Osteoblast (primary cell): Measurements from ENCODE around the gene S100Z. TPM values are rescaled to one million over a fixed set of nuclear protein-coding genes. Genes with fewer than 3 reads are reported as not detected.
A peak's percentile ranks its signal among the peaks of the same experiment; 100 is the strongest.

Source experiments
- DNase-seq: peaks from one replicate; pipeline ENCODE4 v3.0.0; 2011; ENCODE audit warnings: low spot score, mixed read lengths; ENCODE audit not compliant: insufficient read length; ENCODE audit errors: missing footprints
- H2AFZ ChIP-seq: 2 replicates; pipeline ENCODE4 v1.6.0; 2011; ENCODE audit warnings: mild to moderate bottlenecking, low read length
- H3K27ac ChIP-seq: 2 replicates; pipeline ENCODE4 v1.5.1; 2011; ENCODE audit warnings: mild to moderate bottlenecking, low read depth, low read length, moderate library complexity
- H3K27me3 ChIP-seq: 2 replicates; pipeline ENCODE4 v1.6.0; 2012; ENCODE audit warnings: mild to moderate bottlenecking, control low read depth, inconsistent platforms, low read length, moderate library complexity; ENCODE audit not compliant: insufficient read depth
- H3K36me3 ChIP-seq: 2 replicates; pipeline ENCODE4 v1.5.1; 2011; ENCODE audit warnings: mild to moderate bottlenecking, low read length, control low read depth, moderate library complexity; ENCODE audit not compliant: insufficient read depth
- H3K4me1 ChIP-seq: 2 replicates; pipeline ENCODE4 v1.5.1; 2011; ENCODE audit warnings: mild to moderate bottlenecking, low read length, control low read depth, moderate library complexity; ENCODE audit not compliant: insufficient read depth
- H3K4me2 ChIP-seq: 2 replicates; pipeline ENCODE4 v1.6.0; 2011; ENCODE audit warnings: mild to moderate bottlenecking, low read length; ENCODE audit not compliant: insufficient read depth
- H3K4me3 ChIP-seq: fragments of 200-600 bp; sonication (generic); 3 replicates; pipeline ENCODE4 v1.5.1; 2012; ENCODE audit warnings: mild to moderate bottlenecking, low read length, inconsistent platforms; ENCODE audit not compliant: insufficient read depth
- H3K79me2 ChIP-seq: 2 replicates; pipeline ENCODE4 v1.6.0; 2012; ENCODE audit warnings: mild to moderate bottlenecking, low read length, control low read depth, inconsistent platforms; ENCODE audit not compliant: insufficient read depth
- H3K9me3 ChIP-seq: 2 replicates; pipeline ENCODE4 v1.5.1; 2011; ENCODE audit warnings: low read depth, low read length, control low read depth
- H4K20me1 ChIP-seq: 2 replicates; pipeline ENCODE4 v1.6.0; 2012; ENCODE audit warnings: mild to moderate bottlenecking, low read length, control low read depth; ENCODE audit not compliant: insufficient read depth
- total RNA-seq: library from RNA; depleted of rRNA; stranded (reverse); fragments of >200 nt; gene quantifications from 2 replicates; pipeline ENCODE4 v1.2.3, GENCODE V29; 2012
- TF ChIP-seq, protein P1 (sequence below): IDR thresholded peaks from 2 replicates; pipeline ENCODE4 v1.5.1; 2011; ENCODE audit warnings: mild to moderate bottlenecking, low read depth, low read length, moderate library complexity; ENCODE audit errors: extremely low read depth

The S100Z gene
- total RNA-seq, 1 donor: not detected

DNA sequence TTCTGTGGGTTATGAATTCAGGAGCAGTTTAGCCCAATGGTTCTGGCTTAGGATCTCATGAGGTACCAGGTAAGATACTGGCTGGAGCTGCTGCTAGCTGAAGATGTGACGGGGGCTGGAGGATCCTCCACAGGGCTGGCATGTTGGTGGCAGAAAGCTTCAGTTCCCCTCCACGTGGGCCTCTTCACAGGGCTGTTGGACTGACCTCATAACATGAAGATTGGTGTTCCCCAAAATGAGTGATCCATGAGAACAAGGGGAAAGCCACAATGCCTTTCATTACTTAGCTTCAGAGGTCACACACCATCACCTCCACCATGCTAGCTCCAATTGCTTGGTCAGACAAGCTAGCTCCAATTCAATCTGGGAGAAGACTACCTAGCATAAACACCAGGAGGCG, 8.5 kb upstream of the S100Z start:
- Histone ChIP-seq H3K36me3 (no peaks in the 10 kb centered on the region), H4K20me1 (no peaks in the 10 kb centered on the region), H3K79me2 (no peaks in the 10 kb centered on the region), H3K4me3 (no peak overlapping the region), H3K4me2 (no peak overlapping the region), H3K4me1 (peaks cover 12% of the 10 kb centered on the region), H3K27me3 (no peaks in the 10 kb centered on the region), H3K27ac (no peak overlapping the region), H3K9me3 (no peaks in the 10 kb centered on the region), H2AFZ (no peak overlapping the region)
- DNase-seq: no peak
- TF ChIP-seq, protein P1, sequence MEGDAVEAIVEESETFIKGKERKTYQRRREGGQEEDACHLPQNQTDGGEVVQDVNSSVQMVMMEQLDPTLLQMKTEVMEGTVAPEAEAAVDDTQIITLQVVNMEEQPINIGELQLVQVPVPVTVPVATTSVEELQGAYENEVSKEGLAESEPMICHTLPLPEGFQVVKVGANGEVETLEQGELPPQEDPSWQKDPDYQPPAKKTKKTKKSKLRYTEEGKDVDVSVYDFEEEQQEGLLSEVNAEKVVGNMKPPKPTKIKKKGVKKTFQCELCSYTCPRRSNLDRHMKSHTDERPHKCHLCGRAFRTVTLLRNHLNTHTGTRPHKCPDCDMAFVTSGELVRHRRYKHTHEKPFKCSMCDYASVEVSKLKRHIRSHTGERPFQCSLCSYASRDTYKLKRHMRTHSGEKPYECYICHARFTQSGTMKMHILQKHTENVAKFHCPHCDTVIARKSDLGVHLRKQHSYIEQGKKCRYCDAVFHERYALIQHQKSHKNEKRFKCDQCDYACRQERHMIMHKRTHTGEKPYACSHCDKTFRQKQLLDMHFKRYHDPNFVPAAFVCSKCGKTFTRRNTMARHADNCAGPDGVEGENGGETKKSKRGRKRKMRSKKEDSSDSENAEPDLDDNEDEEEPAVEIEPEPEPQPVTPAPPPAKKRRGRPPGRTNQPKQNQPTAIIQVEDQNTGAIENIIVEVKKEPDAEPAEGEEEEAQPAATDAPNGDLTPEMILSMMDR: no peak

DNA sequence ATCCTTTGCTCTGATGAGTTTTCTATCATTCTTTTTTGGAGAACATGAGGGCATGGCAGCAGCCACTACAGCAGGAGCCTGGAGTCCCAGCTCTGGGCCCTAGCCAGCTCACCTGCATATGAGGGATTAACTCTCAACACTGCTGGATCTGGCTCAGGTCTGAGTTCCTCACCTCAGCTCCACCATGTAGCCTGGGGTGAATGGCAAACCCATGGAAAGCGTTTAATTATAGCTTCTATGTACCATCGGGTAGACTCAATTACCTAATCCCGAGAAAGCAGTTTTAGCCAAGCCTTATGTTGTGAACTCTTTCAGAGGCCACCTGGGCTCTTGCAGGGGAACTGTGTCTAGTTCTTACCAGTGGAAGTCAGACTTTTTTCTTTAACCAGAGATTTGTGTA, 3.9 kb upstream of the S100Z start:
- H3K36me3 ChIP-seq: no peaks in the 10 kb centered on the region

DNA sequence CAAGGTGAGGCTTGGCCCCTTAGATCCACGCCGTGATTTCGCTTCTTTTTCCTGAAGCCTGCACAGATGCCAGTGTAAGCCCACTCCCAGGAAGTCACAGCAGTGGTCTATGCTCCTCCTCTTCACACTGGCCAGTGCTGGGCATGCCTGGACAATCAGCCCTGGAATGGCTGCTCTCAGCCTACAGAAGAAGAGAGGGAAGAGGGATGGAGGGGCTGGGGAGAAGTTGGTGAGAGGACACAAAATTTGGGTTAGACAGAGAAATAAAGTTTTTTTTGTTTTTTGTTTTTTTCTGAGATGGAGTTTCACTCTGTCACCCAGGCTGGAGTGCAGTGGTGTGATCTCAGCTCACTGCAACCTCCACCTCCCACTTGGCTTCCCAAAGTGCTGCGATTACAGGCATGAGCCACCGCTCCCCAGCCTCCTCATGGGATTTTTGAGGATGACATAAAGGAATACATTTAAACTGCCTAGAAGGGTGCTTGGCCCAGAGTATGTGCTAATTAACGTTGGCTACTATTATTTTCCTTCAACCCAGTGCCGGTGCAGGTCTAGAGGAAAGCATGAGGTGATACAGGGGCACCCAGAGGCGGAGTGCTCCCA, 830 bp downstream of the S100Z start:
- H3K4me1 ChIP-seq: peaks cover 3% of the 10 kb centered on the region
- H3K4me2 ChIP-seq: no peak overlapping the region
- H2AFZ ChIP-seq: peak overlapping the region; percentile 29
- H3K27ac ChIP-seq: no peak overlapping the region
- TF ChIP-seq, protein P1: no peak
- no peaks in the 10 kb centered on the region for H4K20me1 ChIP-seq
- H3K9me3 ChIP-seq: no peaks in the 10 kb centered on the region
- DNase-seq: peak; percentile 50
- H3K27me3 ChIP-seq: no peaks in the 10 kb centered on the region
- no peaks in the 10 kb centered on the region for H3K79me2 ChIP-seq
- H3K4me3 ChIP-seq: no peak overlapping the region
- no peaks in the 10 kb centered on the region for H3K36me3 ChIP-seq

More for the DNA sequence above, 3.9 kb upstream of the S100Z start:
- TF ChIP-seq, protein P1: no peak
- H2AFZ ChIP-seq: no peak overlapping the region
- no peak overlapping the region for H3K4me3 ChIP-seq
- DNase-seq: no peak
- H3K79me2 ChIP-seq: no peaks in the 10 kb centered on the region
- peaks cover 3% of the 10 kb centered on the region for H3K4me1 ChIP-seq
- H3K4me2 ChIP-seq: no peak overlapping the region
- H4K20me1 ChIP-seq: no peaks in the 10 kb centered on the region
- H3K9me3 ChIP-seq: no peaks in the 10 kb centered on the region
- H3K27ac ChIP-seq: no peak overlapping the region
- H3K27me3 ChIP-seq: no peaks in the 10 kb centered on the region

DNA sequence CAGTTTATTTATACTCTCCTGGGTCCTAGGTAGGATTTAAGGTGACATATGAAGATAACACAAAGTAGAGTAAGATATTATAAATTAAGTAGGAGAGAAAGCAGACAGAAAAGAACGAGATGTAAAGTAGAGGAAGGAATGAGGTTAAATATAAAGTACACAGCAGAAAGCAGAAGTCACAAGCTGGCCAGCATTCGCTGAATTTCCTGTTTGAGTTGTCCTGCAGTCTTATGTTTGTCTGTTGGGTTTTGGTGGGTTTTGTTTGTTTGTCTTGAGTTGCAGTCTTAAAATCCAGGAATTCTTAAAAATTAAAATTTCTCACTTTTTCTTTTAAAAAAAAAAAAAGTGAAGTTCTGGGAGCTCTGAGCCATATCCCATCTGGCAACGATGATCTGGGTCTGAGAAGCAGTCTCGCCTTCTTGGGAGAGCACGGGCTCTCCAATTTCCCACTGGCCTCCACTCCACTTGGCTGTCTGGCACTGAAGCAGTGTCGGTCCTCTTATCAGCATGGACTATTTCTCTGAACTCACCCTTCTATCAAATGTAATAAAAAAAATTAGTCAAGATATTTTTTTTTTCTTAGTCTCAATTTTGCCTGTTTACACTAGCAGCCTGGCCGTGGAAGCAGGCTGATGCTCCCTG, 2.0 kb downstream of the S100Z start:
- no peak for DNase-seq
- no peak overlapping the region for H3K4me2 ChIP-seq
- no peak overlapping the region for H3K27ac ChIP-seq
- H4K20me1 ChIP-seq: no peaks in the 10 kb centered on the region
- H3K79me2 ChIP-seq: no peaks in the 10 kb centered on the region
- H3K27me3 ChIP-seq: no peaks in the 10 kb centered on the region
- H2AFZ ChIP-seq: no peak overlapping the region
- no peaks in the 10 kb centered on the region for H3K36me3 ChIP-seq
- TF ChIP-seq, protein P1: no peak
- no peak overlapping the region for H3K4me3 ChIP-seq
- H3K9me3 ChIP-seq: no peaks in the 10 kb centered on the region
- peaks cover 3% of the 10 kb centered on the region for H3K4me1 ChIP-seq
